HEK293 (cell line): ENCODE results near the gene NEURL1.

Experiments
- ATF2 ChIP-seq: fragments of 450-650 bp; formaldehyde crosslinking; IDR thresholded peaks from 2 replicates; pipeline ENCODE4 v1.5.1; 2016; ENCODE audit warnings: missing biosample characterization, missing genetic modification characterization, low read depth
- CTCF ChIP-seq: fragments of 450-650 bp; formaldehyde crosslinking; IDR thresholded peaks from 2 replicates; pipeline ENCODE4 v1.5.1; 2016; ENCODE audit warnings: missing biosample characterization, missing genetic modification characterization
- GLI4 ChIP-seq: fragments of 450-650 bp; formaldehyde crosslinking; IDR thresholded peaks from 2 replicates; pipeline ENCODE4 v1.5.1; 2016; ENCODE audit warnings: missing biosample characterization, missing genetic modification characterization
- HOXD13 ChIP-seq: sonication (generic); formaldehyde crosslinking; IDR thresholded peaks from 2 replicates; pipeline ENCODE4 v1.8.0; 2022; ENCODE audit warnings: missing genetic modification reagents, borderline replicate concordance
- REST ChIP-seq: fragments of 450-650 bp; formaldehyde crosslinking; IDR thresholded peaks from 2 replicates; pipeline ENCODE4 v1.5.1; 2016; ENCODE audit warnings: missing biosample characterization, missing genetic modification characterization
- TCF7L2 ChIP-seq: IDR thresholded peaks from 2 replicates; pipeline ENCODE4 v1.6.1; 2011; ENCODE audit warnings: low read depth, mild to moderate bottlenecking, inconsistent platforms, low read length, moderate library complexity, borderline replicate concordance
- ZNF184 ChIP-seq: fragments of 450-650 bp; IDR thresholded peaks from 2 replicates; pipeline ENCODE4 v1.5.1; 2018; ENCODE audit warnings: missing biosample characterization, mild to moderate bottlenecking, missing genetic modification characterization
- ZNF19 ChIP-seq: fragments of 450-650 bp; formaldehyde crosslinking; IDR thresholded peaks from 2 replicates; pipeline ENCODE4; 2016; ENCODE audit warnings: missing biosample characterization, missing genetic modification characterization, low read depth
- ZNF76 ChIP-seq: fragments of 450-650 bp; formaldehyde crosslinking; IDR thresholded peaks from 2 replicates; pipeline ENCODE4; 2016; ENCODE audit warnings: low read depth, missing biosample characterization, missing genetic modification characterization, borderline replicate concordance

GRCh38 chr10:103533827-103534226 is 40.3 kb downstream of the NEURL1 start:
- TF ChIP-seq TCF7L2 (no peak), CTCF (tag by site-specific recombination) (no peak), GLI4 (tag by site-specific recombination) (no peak), ATF2 (tag by site-specific recombination) (no peak), ZNF76 (tag by site-specific recombination) (no peak), ZNF19 (tag by site-specific recombination) (no peak), REST (tag by site-specific recombination) (no peak), HOXD13 (CRISPR knock-in tag) (no peak), ZNF184 (tag by site-specific recombination) (no peak)
